AG09309 (cell line): ENCODE measurements around the gene CABP7.

Experiments used
- DNase-seq: peaks from one replicate; pipeline ENCODE4 v3.0.0-alpha.2; 2010; ENCODE audit warnings: low read depth
- H3K4me3 ChIP-seq: 2 replicates; pipeline ENCODE4 v1.5.1; 2011; ENCODE audit warnings: mild to moderate bottlenecking, low read depth, low read length, moderate library complexity; ENCODE audit not compliant: control insufficient read depth
- CTCF ChIP-seq: IDR thresholded peaks from 2 replicates; pipeline ENCODE4 v1.5.1; 2011; ENCODE audit warnings: mild to moderate bottlenecking, low read depth, low read length, inconsistent platforms; ENCODE audit not compliant: insufficient read depth, control insufficient read depth; ENCODE audit errors: missing control alignments

The CABP7 gene

GRCh38 chr22:29695129-29695926 lies 24.5 kb upstream of the CABP7 start:
- TF ChIP-seq CTCF: no peak
- DNase-seq: no peak
- no peak overlapping the region for H3K4me3 ChIP-seq

GRCh38 chr22:29697853-29698598 lies 21.8 kb upstream of the CABP7 start:
- TF ChIP-seq CTCF: no peak

GRCh38 chr22:29700206-29700899 lies 19.4 kb upstream of the CABP7 start:
- H3K4me3 ChIP-seq: no peak overlapping the region
- DNase-seq: no peak
- no peak for TF ChIP-seq CTCF

More at GRCh38 chr22:29697853-29698598, 21.8 kb upstream of the CABP7 start:
- DNase-seq: no peak
- H3K4me3 ChIP-seq: no peak overlapping the region

- DNase-seq: no peak
- no peak overlapping the region for H3K4me3 ChIP-seq
- no peak for TF ChIP-seq CTCF
Measured at GRCh38 chr22:29700900-29701154, 19.0 kb upstream of the CABP7 start.

- TF ChIP-seq CTCF: no peak
- no peak overlapping the region for H3K4me3 ChIP-seq
- no peak for DNase-seq
Measured at GRCh38 chr22:29701155-29701999, 18.4 kb upstream of the CABP7 start.

- DNase-seq: no peak
- no peak overlapping the region for H3K4me3 ChIP-seq
- peak; percentile 25 for TF ChIP-seq CTCF
Measured at GRCh38 chr22:29702000-29702930, 17.5 kb upstream of the CABP7 start.
